ENCODE results near the gene CHI3L1. TPM values are rescaled to one million over a fixed set of nuclear protein-coding genes. Genes with fewer than 3 reads are reported as not detected.

Gene CHI3L1
- polyA plus RNA-seq, 1 donor from 2014 or later = not detected

- Mint-ChIP-seq H3K27ac (no peak overlapping the region), H3K4me1 (peaks cover 0 to 3% (median 0%) of the 10 kb centered on the region in 3 donors), H3K36me3 (no peaks in the 10 kb centered on the region), H3K9me3 (no peaks in the 10 kb centered on the region), H3K4me3 (no peak overlapping the region), H3K27me3 (peaks cover 9% of the 10 kb centered on the region)
Measured at GRCh38 chr1:203179667-203180005, 6.9 kb downstream of the CHI3L1 start.

GRCh38 chr1:203178821-203179666 lies 7.5 kb downstream of the CHI3L1 start:
- Mint-ChIP-seq H3K36me3 (no peaks in the 10 kb centered on the region), H3K4me1 (peaks cover 0 to 3% (median 0%) of the 10 kb centered on the region in 3 donors), H3K4me3 (no peak overlapping the region), H3K9me3 (no peaks in the 10 kb centered on the region), H3K27ac (no peak overlapping the region), H3K27me3 (peaks cover 9% of the 10 kb centered on the region)

GRCh38 chr1:203178083-203178482 lies 8.4 kb downstream of the CHI3L1 start:
- Mint-ChIP-seq H3K27ac (no peak overlapping the region), H3K27me3 (peaks cover 9% of the 10 kb centered on the region), H3K4me1 (peaks cover 0 to 3% (median 0%) of the 10 kb centered on the region in 3 donors), H3K9me3 (no peaks in the 10 kb centered on the region), H3K36me3 (no peaks in the 10 kb centered on the region), H3K4me3 (no peak overlapping the region)

- H3K9me3 Mint-ChIP-seq = no peaks in the 10 kb centered on the region
- no peak overlapping the region for H3K27ac Mint-ChIP-seq
- no peak overlapping the region for H3K4me3 Mint-ChIP-seq
- peaks cover 0 to 3% (median 0%) of the 10 kb centered on the region in 3 donors for H3K4me1 Mint-ChIP-seq
- peaks cover 9% of the 10 kb centered on the region for H3K27me3 Mint-ChIP-seq
- no peaks in the 10 kb centered on the region for H3K36me3 Mint-ChIP-seq
Measured at GRCh38 chr1:203177470-203178039, 8.9 kb downstream of the CHI3L1 start.

GRCh38 chr1:203177036-203177405 lies 9.5 kb downstream of the CHI3L1 start:
- Mint-ChIP-seq H3K36me3 (no peaks in the 10 kb centered on the region), H3K27me3 (peaks cover 9% of the 10 kb centered on the region), H3K4me1 (peaks cover 0 to 3% (median 0%) of the 10 kb centered on the region in 3 donors), H3K9me3 (no peaks in the 10 kb centered on the region), H3K27ac (no peak overlapping the region), H3K4me3 (no peak overlapping the region)

GRCh38 chr1:203176273-203177035 lies 10.1 kb downstream of the CHI3L1 start:
- no peaks in the 10 kb centered on the region for H3K9me3 Mint-ChIP-seq

GRCh38 chr1:203175827-203176241 lies 10.7 kb downstream of the CHI3L1 start:
- no peaks in the 10 kb centered on the region for H3K9me3 Mint-ChIP-seq
- peaks cover 9% of the 10 kb centered on the region for H3K27me3 Mint-ChIP-seq
- H3K4me3 Mint-ChIP-seq = no peak overlapping the region
- H3K36me3 Mint-ChIP-seq = no peaks in the 10 kb centered on the region
- H3K27ac Mint-ChIP-seq = no peak overlapping the region
- peaks cover 0 to 3% (median 0%) of the 10 kb centered on the region in 3 donors for H3K4me1 Mint-ChIP-seq

More at GRCh38 chr1:203176273-203177035, 10.1 kb downstream of the CHI3L1 start:
- peaks cover 0 to 3% (median 0%) of the 10 kb centered on the region in 3 donors for H3K4me1 Mint-ChIP-seq
- H3K36me3 Mint-ChIP-seq = no peaks in the 10 kb centered on the region
- H3K27me3 Mint-ChIP-seq = peaks cover 9% of the 10 kb centered on the region
- no peak overlapping the region for H3K27ac Mint-ChIP-seq
- H3K4me3 Mint-ChIP-seq = no peak overlapping the region

GRCh38 chr1:203175237-203175826 lies 11.2 kb downstream of the CHI3L1 start, which contains the start of gene MYBPH:
Gene MYBPH, minus strand, starts transcription at chr1:203175826. Its CDS starts 71 bp downstream, at chr1:203175755.
- Mint-ChIP-seq H3K4me3 (no peak within 1 kb of the TSS), H3K9me3 (no peaks in the 10 kb centered on the region), H3K36me3 (no peaks in the 10 kb centered on the region), H3K27ac (no peak within 1 kb of the TSS), H3K27me3 (peaks cover 9% of the 10 kb centered on the region), H3K4me1 (peaks cover 0 to 3% (median 0%) of the 10 kb centered on the region in 3 donors)

- H3K4me1 Mint-ChIP-seq = peaks cover 0 to 3% (median 0%) of the 10 kb centered on the region in 3 donors
- H3K9me3 Mint-ChIP-seq = no peaks in the 10 kb centered on the region
- H3K36me3 Mint-ChIP-seq = no peaks in the 10 kb centered on the region
- no peak overlapping the region for H3K27ac Mint-ChIP-seq
- H3K27me3 Mint-ChIP-seq = peaks cover 9% of the 10 kb centered on the region
- no peak overlapping the region for H3K4me3 Mint-ChIP-seq
Measured at GRCh38 chr1:203174324-203174985, 12.0 kb downstream of the CHI3L1 start.

GRCh38 chr1:203173566-203173965 lies 12.9 kb downstream of the CHI3L1 start:
- H3K36me3 Mint-ChIP-seq = no peaks in the 10 kb centered on the region
- peaks cover 0 to 3% (median 0%) of the 10 kb centered on the region in 3 donors for H3K4me1 Mint-ChIP-seq
- no peak overlapping the region for H3K27ac Mint-ChIP-seq
- H3K27me3 Mint-ChIP-seq = peaks cover 5% of the 10 kb centered on the region
- no peak overlapping the region for H3K4me3 Mint-ChIP-seq
- H3K9me3 Mint-ChIP-seq = no peaks in the 10 kb centered on the region

GRCh38 chr1:203173011-203173555 lies 13.4 kb downstream of the CHI3L1 start:
- H3K4me3 Mint-ChIP-seq = no peak overlapping the region
- peaks cover 5% of the 10 kb centered on the region for H3K27me3 Mint-ChIP-seq
- no peaks in the 10 kb centered on the region for H3K36me3 Mint-ChIP-seq
- no peaks in the 10 kb centered on the region for H3K9me3 Mint-ChIP-seq
- no peak overlapping the region for H3K27ac Mint-ChIP-seq
- H3K4me1 Mint-ChIP-seq = peaks cover 0 to 3% (median 0%) of the 10 kb centered on the region in 3 donors

- no peak overlapping the region for H3K27ac Mint-ChIP-seq
- H3K9me3 Mint-ChIP-seq = no peaks in the 10 kb centered on the region
- no peak overlapping the region for H3K4me3 Mint-ChIP-seq
- no peaks in the 10 kb centered on the region for H3K36me3 Mint-ChIP-seq
- peaks cover 5% of the 10 kb centered on the region for H3K27me3 Mint-ChIP-seq
- peaks cover 0 to 2% (median 0%) of the 10 kb centered on the region in 3 donors for H3K4me1 Mint-ChIP-seq
Measured at GRCh38 chr1:203172184-203173010, 14.1 kb downstream of the CHI3L1 start.

GRCh38 chr1:203171341-203172183 lies 14.9 kb downstream of the CHI3L1 start:
- H3K4me3 Mint-ChIP-seq = no peak overlapping the region
- H3K36me3 Mint-ChIP-seq = no peaks in the 10 kb centered on the region
- no peak overlapping the region for H3K27ac Mint-ChIP-seq
- peaks cover 0 to 2% (median 0%) of the 10 kb centered on the region in 3 donors for H3K4me1 Mint-ChIP-seq
- H3K27me3 Mint-ChIP-seq = peaks cover 5% of the 10 kb centered on the region
- H3K9me3 Mint-ChIP-seq = no peaks in the 10 kb centered on the region

All from IgD-negative memory B cell (primary cell).